Left kidney (tissue), 8 donors: Measurements from ENCODE around the gene EFCAB12. TPM values are rescaled to one million over a fixed set of nuclear protein-coding genes. Genes with fewer than 3 reads are reported as not detected.

Experiments
- DNase-seq: peaks from one replicate; pipeline ENCODE4 v3.0.0-alpha.2; 2013
- long read RNA-seq, 8 donors: transcript quantifications; one replicate each; lab custom pipeline, GENCODE V29; 2026
- polyA plus RNA-seq: library from polyadenylated mRNA; unstranded; fragments of 120-200 nt; gene quantifications from one replicate; pipeline ENCODE4 v1.2.1, GENCODE V29; 2013; ENCODE audit not compliant: insufficient read length

The EFCAB12 gene
- 5.9 TPM for polyA plus RNA-seq
- long read RNA-seq, donor 1, partial matches to known transcripts = 23 of 23 reads
- long read RNA-seq, donor 1, other reads (novel, unspliced or antisense) = 0 of 23 reads
- long read RNA-seq, donor 2 = 0 reads
- long read RNA-seq, donor 3 = 0 reads
- long read RNA-seq, donor 4 = 0 reads
- long read RNA-seq, donor 5 = 0 reads
- long read RNA-seq, donor 6, partial matches to known transcripts = 0 of 1 reads
- long read RNA-seq, donor 6, other reads (novel, unspliced or antisense) = 0 of 1 reads
- long read RNA-seq, donor 7, partial matches to known transcripts = 33 of 33 reads
- long read RNA-seq, donor 7, other reads (novel, unspliced or antisense) = 0 of 33 reads
- long read RNA-seq, donor 8 = 0 reads

DNA sequence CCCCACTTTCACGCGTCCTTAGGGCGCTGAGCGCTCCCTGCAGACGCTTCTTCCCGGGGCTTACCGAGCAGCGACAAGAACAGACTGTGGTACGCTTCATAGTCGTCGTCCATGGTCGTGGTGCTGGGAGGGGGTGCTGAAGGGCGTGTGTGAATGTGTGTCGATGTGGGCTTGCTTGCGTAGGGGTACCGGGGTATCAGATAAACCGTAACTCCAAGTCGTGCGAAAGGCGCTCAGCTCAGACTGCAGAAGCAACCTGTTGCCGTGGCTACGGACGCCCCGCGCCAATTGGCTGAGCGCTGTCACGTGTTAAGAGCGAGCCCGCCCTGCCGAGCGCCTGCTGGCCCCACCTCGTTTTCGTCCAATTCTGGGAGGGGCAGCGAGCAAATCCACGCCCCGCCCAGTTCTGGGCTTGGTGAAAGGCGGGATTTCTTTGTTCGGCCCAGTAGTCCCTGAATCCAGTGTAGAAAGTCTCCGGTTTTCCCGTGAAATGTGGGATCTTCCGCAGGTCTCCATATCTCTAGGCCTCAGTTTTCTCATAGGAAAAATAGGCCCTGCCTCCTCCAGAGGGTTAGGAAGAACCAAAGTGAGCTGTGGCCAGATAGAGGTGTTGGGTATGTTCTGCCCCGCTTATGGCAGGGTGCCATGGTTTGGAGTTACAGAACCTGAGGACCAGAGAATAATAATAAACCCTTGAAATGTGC, at the start of gene EFCAB12:
TSS of gene EFCAB12 (minus strand) at position 261 of the 704 bp plus-strand sequence. CDS start at position 113, 148 bp downstream.
- peak; percentile 90 for DNase-seq

DNA sequence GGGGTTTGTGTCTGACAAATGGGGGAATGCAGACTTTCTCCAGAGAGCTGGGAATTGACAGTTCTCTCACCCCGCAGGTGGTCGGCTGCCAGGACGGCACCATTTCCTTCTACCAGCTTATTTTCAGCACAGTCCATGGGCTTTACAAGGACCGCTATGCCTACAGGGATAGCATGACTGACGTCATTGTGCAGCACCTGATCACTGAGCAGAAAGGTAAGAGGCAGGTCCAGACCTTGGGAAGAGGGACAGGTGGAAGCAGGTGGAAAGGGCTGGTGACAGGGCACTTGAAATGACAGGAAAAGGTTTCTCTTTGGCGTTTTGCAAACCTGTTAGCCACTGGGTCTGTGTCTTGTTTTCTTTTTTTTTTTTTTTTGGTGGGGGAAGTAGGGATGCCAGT, 48.1 kb upstream of the EFCAB12 start:
- no peak for DNase-seq

DNA sequence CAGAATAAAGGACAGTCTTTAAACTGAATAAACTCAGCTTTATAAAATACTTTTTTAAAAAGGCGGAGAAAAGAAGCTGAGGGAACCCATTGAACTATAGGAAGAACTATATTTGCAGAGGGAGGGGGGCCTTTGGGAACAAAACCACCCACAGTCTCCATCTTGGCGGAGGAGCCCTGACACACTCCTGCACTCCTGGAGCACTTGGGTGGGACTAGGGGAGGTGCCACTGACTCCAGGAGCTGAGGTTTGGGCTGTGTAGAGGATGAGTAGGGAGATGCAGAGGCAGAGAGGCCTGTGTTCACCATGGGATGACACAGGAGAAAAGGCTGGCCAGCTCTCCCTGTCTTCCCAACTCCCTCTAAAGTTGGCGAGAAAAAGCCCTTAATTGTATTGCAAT, 47.4 kb upstream of the EFCAB12 start:
- no peak for DNase-seq

DNA sequence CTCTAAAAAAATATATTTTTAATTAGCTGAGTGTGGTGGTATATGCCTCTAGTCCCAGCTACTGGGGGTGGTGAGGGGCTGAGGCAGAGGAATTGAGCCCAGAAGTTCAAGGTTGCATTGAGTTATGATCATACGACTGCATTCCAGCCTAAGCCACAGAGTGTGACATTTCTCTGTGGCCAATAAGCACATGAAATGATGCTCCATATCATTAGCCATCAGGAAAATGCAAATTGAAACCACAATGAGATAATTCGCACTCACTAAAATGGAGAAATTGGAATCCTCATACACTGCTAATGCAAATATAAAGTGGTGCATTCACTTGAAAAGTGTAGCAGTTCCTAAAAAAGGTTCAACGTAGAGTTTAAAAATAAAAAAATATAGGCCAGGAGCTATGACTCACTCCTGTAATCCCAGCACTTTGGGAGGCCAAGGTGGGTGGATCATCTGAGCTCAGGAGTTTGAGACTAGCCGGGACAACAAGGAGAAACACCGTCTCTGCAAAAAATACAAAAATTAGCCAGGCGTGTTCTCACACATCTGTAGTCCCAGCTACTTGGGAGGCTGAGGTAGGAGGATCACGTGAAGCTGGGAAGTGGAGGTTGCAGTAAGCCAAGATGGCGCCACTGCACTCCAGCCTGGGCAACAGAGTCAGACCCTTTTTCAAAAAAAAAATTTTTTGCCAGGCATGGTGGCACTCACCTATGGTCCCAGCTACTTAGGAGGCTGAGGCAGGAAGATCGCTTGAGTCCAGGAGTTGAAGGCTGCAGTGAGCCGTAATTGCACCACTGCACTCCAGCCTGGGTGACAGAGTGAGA, 46.8 kb upstream of the EFCAB12 start:
- no peak for DNase-seq

DNA sequence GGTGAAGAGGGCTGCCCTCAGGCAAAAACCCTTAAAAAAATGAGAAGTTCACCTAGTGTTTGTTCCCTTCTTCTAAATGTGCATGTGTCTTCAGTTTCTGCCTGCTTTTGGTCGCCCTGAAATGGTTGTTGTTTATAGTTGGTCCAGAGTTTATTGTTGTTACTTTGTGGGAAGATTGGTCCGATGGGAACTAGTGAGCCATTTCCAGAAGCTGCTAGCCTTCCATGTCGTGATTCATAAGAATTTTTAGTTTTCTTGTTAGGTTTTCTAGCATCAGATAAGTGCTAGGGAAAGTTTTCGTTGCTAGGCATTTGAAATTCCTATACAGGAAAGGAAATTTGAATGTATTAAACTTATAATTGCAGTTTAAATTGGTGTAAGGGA, 45.3 kb upstream of the EFCAB12 start:
- no peak for DNase-seq

DNA sequence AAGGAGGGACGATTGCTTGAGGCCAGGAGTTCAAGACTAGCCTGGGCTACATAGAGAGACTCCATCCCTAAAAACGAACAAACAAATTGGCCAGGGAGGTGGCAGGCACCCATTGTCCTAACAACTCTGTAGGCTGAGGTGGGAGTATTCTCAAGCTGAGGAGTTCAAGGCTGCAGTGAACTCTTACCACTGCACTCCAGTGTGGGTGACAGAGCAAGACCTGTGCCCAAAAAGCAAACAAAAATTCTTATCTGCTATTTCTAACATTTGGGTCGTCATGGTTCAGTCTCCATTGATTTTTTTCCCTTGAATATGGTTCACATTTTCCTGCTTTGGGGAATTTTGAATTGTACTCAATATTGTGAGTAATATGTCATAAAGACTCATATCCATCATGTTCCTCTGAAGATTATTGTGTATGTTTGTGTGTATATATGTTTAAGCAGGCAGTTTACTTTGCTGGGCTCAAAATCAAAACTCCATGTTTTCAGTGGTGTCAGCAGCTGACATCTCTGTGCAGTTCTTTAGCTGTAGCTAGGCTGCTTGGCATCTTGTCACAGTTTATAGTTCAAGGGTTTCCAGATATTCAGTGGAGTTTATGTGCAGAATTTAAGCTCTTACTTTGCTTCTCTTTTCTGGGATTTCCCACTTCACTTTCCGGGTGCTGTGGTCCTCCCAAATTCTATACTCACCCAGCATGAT, 44.8 kb upstream of the EFCAB12 start:
- no peak for DNase-seq

DNA sequence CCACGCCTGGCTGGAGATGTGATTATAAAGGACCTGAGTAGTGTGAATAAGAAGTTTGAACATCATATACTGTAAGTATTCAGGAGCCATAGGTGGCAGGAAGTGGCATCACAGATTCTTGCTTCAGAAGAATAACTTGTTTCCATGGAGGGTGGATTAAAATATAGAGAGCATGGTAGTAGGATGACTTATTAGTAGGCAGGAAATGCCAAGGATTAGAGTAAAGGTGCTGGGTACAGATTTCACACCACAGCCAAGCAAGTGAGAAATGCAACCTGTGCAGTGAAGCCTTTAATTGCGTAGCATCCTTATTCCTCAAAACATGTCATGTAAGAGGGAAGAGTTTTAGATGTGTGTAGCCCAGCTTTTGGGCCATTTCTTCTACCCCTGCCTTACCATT, 42.4 kb upstream of the EFCAB12 start:
- no peak for DNase-seq

DNA sequence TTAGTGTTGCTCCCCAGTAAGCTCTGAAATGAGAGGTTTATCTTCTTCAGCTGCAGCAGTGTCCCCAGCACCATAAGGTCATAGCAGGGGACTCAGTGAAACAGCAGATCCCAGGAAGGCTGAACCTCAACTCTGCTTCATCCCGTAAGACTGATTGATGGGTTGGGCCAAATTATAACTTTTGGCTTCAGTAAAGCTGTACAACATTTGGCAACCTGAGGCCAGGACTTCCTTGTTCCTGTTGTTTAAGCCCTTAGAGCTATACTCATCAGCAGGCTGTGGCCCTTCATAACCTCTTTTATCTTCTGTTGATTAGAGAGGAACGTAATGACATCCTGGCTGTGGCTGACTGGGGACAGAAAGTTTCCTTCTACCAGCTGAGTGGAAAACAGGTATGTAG, 40.6 kb upstream of the EFCAB12 start:
- DNase-seq = no peak

DNA sequence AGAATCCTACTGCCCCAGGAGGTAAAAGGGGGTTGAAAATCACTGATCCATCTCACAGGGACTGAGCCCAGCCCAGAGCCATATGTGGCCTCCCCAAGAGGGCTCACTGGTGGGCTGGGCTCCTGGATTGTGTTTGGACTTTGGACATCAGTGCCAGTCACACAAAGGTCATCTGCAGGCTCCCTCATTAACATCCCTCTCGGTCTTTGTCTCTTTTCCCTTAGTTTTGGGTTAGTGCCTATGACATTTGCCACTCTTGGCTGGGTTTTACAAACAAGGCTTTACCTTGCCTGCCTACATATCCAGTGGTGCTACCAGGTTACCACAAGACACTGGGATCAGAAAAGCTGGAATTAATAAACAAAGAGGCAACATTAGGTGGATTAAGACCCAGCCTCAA, 39.5 kb upstream of the EFCAB12 start:
- no peak for DNase-seq

DNA sequence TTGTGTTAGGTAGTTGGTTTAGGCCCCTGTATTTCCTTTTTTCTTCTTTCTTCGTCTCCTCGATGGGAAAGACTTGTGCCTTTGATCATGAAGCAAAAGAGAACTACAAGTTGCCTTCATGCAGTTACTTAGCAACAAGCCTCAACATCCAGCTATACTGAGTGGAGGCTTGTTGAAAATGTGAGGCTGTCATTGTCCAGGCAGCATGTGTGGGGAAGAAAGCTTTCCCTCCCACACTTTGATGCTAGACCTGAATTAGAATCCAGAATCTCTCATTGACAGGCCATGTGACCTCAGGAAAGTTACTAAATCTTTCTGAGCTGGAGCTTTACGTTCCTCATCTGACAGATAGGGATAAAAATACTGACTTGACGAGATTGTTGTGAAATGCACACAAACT, 35.3 kb upstream of the EFCAB12 start:
- no peak for DNase-seq

DNA sequence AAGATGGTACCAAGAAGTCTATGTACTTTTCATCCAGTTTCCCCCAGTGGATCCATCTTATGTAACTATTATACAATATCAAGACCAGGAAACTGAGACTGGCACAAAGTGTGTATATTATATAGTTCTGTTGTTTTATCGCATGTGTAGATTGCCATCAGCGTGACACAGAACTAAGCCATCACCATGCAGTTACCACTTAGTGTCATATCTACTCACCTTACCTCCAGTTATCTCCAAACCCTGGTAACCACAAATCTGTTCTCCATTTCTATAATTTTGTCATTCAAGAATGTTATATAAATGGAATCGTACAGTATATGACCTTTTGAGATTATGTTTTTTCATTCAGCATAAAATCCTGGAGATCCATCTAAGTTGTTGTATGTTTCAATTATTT, 34.7 kb upstream of the EFCAB12 start:
- no peak for DNase-seq

DNA sequence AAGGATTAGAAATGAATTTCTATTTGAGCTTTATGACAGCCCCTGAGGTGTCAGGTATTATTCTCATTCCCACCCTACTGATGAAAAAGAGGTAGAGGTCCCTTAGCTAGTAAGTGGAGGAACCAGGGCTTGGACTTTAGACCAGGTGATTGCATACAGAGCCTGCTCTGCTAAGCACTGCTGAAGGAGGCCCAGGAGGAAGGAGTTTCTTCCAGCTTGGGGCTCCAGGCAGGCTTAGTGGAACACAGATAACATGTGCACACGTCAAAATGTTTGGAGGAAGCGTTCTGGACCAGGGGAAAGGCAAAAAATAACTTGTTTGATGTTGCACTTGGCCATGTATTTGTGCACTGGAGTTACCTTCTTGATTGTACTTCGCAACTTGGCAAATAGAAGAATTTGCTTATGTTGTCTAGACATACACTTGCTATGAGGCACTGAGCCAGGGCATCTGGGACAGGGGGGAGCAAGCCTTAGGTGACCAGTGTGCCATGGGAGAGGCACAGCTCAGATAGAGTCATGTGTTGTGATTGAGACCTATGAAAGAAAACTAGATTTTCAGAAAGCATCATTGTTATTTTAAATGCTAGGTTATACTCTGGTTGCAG, 34.0 kb upstream of the EFCAB12 start:
- DNase-seq = no peak

DNA sequence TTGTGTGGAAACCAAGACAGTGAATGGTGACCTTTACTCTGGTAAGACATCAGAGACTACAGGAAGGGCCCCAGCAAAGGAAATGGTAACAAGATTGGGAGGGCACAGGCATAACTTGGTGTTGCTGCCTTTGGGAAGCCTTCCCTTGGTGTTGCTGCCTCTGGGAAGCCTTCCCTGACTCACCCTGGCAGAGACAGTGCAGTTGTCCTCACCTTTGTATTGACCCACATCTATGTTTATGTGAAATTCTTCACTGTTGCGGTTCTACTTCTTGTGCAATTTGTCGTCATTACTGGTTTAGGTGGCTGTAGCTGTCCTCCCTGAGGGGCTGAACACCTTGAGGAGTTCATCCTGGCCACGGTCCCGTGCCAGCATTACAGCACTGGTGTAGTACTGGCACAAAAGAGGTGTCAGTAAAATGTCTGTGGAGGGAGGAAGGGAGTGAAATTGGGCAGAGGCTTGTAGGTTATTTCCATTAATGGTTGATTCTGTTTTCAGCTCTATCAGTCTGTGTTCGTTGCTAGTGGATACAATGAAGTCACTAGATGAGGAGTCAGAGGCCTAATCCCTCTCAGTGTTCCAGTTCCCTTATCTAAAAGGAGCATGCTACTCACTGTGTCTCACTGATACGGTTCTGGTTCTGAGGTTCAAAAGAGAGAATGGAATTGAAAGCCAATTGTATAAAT, 33.2 kb upstream of the EFCAB12 start:
- DNase-seq = no peak

DNA sequence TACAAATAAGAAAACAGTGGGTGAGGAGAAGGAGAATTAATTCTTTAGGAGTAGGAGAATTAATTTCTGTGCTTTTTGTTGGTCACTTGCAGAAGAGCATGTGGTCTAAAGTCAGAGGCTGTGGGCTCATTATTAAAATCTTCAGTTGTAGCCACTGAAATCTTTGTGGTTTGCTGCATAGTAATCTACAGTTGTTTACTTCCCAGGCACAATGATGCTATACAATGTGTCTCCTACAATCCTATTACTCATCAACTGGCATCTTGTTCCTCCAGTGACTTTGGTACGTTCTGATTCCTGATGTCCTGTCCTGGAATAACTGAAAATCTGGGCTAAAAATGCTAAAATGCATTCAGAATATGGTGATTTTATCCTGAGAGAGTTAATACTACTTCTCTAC, 32.6 kb upstream of the EFCAB12 start:
- DNase-seq = no peak

DNA sequence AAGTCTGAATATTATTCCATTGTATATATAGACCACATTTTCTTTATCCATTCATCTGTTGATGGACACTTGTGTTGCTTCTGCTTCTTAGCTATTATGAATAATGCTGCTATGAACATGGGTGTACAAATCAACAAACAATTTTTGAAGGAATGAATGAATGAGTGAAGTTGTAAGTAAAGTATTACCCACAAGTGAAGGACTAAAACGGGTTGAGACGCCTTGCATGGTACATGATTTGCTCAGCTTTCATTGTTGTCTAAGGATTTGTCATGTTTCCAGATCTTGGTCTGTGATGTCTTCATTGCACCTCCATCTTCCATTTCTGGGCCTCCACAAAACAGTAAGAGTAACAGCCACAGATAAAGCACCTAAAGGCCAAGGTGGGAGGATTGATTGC, 32.1 kb upstream of the EFCAB12 start:
- DNase-seq = no peak

DNA sequence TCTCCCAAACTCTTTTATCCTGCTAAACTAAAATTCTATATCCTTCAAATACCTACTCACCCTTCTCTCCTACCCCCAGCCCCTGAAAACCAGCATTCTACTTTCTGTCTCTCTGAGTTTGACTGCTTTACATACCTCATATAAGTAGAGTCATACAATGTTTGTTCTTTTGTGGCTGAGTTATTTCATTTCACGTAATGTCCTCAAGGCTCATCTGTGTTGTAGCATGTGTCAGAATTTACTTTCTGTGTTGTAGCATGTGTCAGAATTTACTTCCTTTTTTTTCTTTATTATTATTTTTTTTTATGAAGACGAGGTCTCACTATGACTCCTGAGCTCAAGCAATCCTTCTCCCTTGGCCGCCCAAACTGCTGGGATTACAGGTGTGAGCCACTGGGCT, 31.7 kb upstream of the EFCAB12 start:
- no peak for DNase-seq

DNA sequence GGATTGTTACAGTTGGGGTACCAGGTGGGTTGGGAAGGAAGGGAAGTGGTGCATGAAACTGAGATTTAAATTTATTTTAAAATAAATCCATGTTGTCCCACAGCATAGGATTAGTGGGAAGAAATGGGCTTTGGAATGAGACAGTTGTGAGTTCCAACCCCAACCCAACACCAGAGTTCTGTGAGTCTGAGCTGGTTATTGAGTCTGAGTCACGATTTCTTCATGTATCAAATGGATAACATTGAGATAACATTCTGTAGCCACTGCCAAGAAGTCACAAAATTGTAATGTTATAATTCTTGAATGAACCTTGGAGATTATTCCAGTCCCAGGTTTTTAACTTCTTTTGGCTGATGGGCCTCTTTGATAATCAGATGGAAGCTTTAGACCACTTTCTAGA, 25.3 kb upstream of the EFCAB12 start:
- no peak for DNase-seq

DNA sequence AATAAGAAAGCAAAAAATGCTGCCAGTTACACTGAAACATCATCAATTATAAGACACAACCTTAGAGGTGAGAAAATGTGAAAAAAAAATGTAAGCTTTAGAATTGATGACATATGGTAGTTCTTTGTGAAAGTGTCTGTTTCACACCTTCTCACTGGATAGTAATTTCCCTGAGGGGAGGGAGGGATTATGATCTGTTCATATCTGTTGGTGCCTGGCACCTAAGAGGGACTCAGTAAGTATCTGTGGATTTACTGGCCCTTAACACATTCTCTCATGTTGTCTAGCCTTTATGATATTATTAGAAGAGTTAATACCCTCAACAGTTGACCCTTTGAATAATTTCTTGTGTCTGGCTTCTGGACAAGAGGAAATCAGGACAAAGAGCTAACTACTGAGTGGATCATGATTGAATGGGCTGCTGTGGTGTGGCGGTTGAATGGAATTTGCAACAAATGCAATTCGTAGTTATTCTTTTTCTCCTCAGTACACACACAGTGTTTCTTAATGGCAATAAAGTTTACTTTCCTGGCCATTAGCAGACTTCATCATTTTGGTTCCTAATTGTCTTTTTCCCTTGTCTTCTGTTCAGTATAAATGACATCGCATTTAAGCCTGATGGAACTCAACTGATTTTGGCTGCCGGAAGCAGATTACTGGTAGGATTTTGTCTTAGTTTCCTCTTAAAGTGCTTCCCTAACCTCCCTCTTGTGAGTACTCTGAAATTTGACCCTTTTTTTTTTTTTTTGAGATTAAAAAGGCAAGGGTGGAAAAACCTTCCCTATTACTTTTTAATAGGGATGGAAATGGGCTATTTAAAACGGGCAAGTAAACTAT, 21.1 kb upstream of the EFCAB12 start:
- no peak for DNase-seq

DNA sequence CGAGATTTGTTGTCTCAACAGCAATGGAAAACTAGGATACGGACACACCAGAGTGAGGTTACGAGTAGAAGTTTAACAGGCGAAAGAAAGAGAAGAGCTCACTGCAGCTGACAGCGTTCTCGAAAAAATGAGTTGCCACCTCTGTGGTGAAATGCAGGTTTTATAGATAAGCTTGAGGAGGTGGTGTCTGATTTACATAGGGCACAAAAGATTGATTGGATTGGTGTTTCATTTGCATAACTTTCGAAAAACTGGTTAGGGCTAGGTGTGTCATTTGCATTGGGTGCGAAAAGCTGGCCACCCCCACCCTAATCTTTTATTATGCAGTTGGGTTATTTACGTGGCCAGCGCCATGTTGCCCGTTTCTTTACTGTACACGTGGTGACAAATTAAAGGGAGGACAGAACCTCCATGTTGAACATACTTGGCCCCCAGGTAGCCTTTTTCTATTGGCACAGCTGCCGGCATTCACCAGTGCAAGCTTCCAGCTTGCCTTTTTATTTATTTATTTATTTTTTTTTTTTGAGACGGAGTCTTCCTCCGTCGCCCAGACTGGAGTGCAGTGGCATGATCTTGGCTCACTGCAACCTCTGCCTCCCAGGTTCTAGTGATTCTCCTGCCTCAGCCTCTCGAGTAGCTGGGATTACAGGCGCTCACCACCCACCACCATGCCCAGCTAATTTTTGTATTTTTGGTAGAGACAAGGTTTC, 19.9 kb upstream of the EFCAB12 start:
- DNase-seq = no peak

DNA sequence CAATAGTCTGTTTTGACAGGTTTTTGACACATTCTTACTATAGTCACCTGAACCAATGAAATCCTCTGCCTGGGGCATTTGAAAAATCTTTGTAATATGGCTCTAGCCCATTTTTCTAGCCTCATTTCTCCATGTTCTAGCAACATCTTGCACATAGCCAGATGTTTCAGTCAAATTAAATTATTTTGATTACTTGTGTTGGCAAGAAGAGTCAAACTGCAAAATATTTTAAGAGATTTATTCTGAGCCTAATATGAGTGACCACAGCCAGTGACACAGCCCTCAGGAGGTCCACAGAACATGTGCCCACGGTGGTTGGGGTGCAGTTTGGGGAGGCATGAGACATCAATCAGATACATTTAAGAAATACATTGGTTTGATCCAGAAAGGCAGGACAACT, 18.5 kb upstream of the EFCAB12 start:
- no peak for DNase-seq
